ENCODE measurements around the gene PAGE3. TPM values are rescaled to one million over a fixed set of nuclear protein-coding genes. Genes with fewer than 3 reads are reported as not detected.

The PAGE3 gene
- not detected for polyA plus RNA-seq (2013, experiment 1 of 2)
- not detected for polyA plus RNA-seq (2013, experiment 2 of 2)

GRCh38 chrX:55264816-55265215 lies at the start of gene PAGE3:
Gene PAGE3, minus strand, starts transcription at chrX:55264916. Its CDS starts 1,013 bp downstream, at chrX:55263903.
- WGBS = 95% methylated on average over 5 of the region's 5 CpGs
- Histone ChIP-seq H3K4me3 (ENCODE audit: low read length) (no peak within 1 kb of the TSS), H3K27ac (ENCODE audit: low read depth, low read length) (no peak within 1 kb of the TSS), H3K9ac (ENCODE audit: low read depth, low read length) (no peak within 1 kb of the TSS), H3K36me3 (ENCODE audit: insufficient read depth, low read length) (no peaks in the 10 kb centered on the region), H3K9me3 (ENCODE audit: insufficient read depth, low read depth, low read length) (peaks cover 15% of the 10 kb centered on the region; the same call in 1 of the 2 replicates), H3K4me1 (ENCODE audit: insufficient read depth, low read length) (no peaks in the 10 kb centered on the region), H3K27me3 (ENCODE audit: insufficient read depth, low read length) (no peaks in the 10 kb centered on the region)

- H3K27me3 ChIP-seq (ENCODE audit: insufficient read depth, low read length) = no peaks in the 10 kb centered on the region
- peaks cover 21% of the 10 kb centered on the region; the same call in 1 of the 2 replicates for H3K9me3 ChIP-seq (ENCODE audit: insufficient read depth, low read depth, low read length)
- no peak overlapping the region for H3K4me3 ChIP-seq (ENCODE audit: low read length)
- no peaks in the 10 kb centered on the region for H3K36me3 ChIP-seq (ENCODE audit: insufficient read depth, low read length)
- no peak overlapping the region for H3K9ac ChIP-seq (ENCODE audit: low read depth, low read length)
- H3K27ac ChIP-seq (ENCODE audit: low read depth, low read length) = no peak overlapping the region
- no peaks in the 10 kb centered on the region for H3K4me1 ChIP-seq (ENCODE audit: insufficient read depth, low read length)
These were observed 47.9 kb upstream of the PAGE3 start for GRCh38 chrX:55312655-55313054.

- Histone ChIP-seq H3K9me3 (ENCODE audit: insufficient read depth, low read depth, low read length) (peaks cover 5% of the 10 kb centered on the region; the same call in 1 of the 2 replicates), H3K4me3 (ENCODE audit: low read length) (no peak overlapping the region), H3K36me3 (ENCODE audit: insufficient read depth, low read length) (no peaks in the 10 kb centered on the region), H3K4me1 (ENCODE audit: insufficient read depth, low read length) (no peaks in the 10 kb centered on the region), H3K27me3 (ENCODE audit: insufficient read depth, low read length) (no peaks in the 10 kb centered on the region), H3K9ac (ENCODE audit: low read depth, low read length) (no peak overlapping the region), H3K27ac (ENCODE audit: low read depth, low read length) (no peak overlapping the region)
- 82% methylated on average over 2 of the region's 3 CpGs for WGBS
These were observed 26.2 kb upstream of the PAGE3 start for GRCh38 chrX:55290963-55291362.

- H3K4me1 ChIP-seq (ENCODE audit: insufficient read depth, low read length) = no peaks in the 10 kb centered on the region
- no peak overlapping the region for H3K4me3 ChIP-seq (ENCODE audit: low read length)
- 83% methylated on average over 10 of the region's 10 CpGs for WGBS
- H3K27me3 ChIP-seq (ENCODE audit: insufficient read depth, low read length) = no peaks in the 10 kb centered on the region
- H3K27ac ChIP-seq (ENCODE audit: low read depth, low read length) = no peak overlapping the region
- H3K9ac ChIP-seq (ENCODE audit: low read depth, low read length) = no peak overlapping the region
- no peaks in the 10 kb centered on the region for H3K36me3 ChIP-seq (ENCODE audit: insufficient read depth, low read length)
- H3K9me3 ChIP-seq (ENCODE audit: insufficient read depth, low read depth, low read length) = no peaks in the 10 kb centered on the region
These were observed 15.1 kb upstream of the PAGE3 start for GRCh38 chrX:55279832-55280231.

- Histone ChIP-seq H3K27ac (ENCODE audit: low read depth, low read length) (no peak overlapping the region), H3K27me3 (ENCODE audit: insufficient read depth, low read length) (no peaks in the 10 kb centered on the region), H3K9me3 (ENCODE audit: insufficient read depth, low read depth, low read length) (peaks cover 9% of the 10 kb centered on the region; the same call in 1 of the 2 replicates), H3K4me1 (ENCODE audit: insufficient read depth, low read length) (no peaks in the 10 kb centered on the region), H3K9ac (ENCODE audit: low read depth, low read length) (no peak overlapping the region), H3K36me3 (ENCODE audit: insufficient read depth, low read length) (no peaks in the 10 kb centered on the region), H3K4me3 (ENCODE audit: low read length) (no peak overlapping the region)
- no CpG with 5 or more reads among the region's 2 CpGs for WGBS
These were observed 3.9 kb downstream of the PAGE3 start for GRCh38 chrX:55260806-55261205.

GRCh38 chrX:55253528-55253927 lies 11.2 kb downstream of the PAGE3 start:
- Histone ChIP-seq H3K9ac (ENCODE audit: low read depth, low read length) (no peak overlapping the region), H3K4me1 (ENCODE audit: insufficient read depth, low read length) (no peaks in the 10 kb centered on the region), H3K27me3 (ENCODE audit: insufficient read depth, low read length) (no peaks in the 10 kb centered on the region), H3K9me3 (ENCODE audit: insufficient read depth, low read depth, low read length) (no peaks in the 10 kb centered on the region), H3K36me3 (ENCODE audit: insufficient read depth, low read length) (no peaks in the 10 kb centered on the region), H3K27ac (ENCODE audit: low read depth, low read length) (no peak overlapping the region), H3K4me3 (ENCODE audit: low read length) (no peak overlapping the region)

- Histone ChIP-seq H3K27ac (ENCODE audit: low read depth, low read length) (no peak overlapping the region), H3K36me3 (ENCODE audit: insufficient read depth, low read length) (no peaks in the 10 kb centered on the region), H3K9ac (ENCODE audit: low read depth, low read length) (no peak overlapping the region), H3K4me3 (ENCODE audit: low read length) (no peak overlapping the region), H3K4me1 (ENCODE audit: insufficient read depth, low read length) (no peaks in the 10 kb centered on the region), H3K27me3 (ENCODE audit: insufficient read depth, low read length) (no peaks in the 10 kb centered on the region), H3K9me3 (ENCODE audit: insufficient read depth, low read depth, low read length) (0 out of 2 replicates have a peak, but pooled peaks cover 3% of the 10 kb centered on the region)
- 62% methylated on average over 6 of the region's 6 CpGs for WGBS
These were observed 23.9 kb downstream of the PAGE3 start for GRCh38 chrX:55240788-55241340.

GRCh38 chrX:55220119-55220794 lies 44.5 kb downstream of the PAGE3 start, which contains the start of gene PAGE5:
Gene PAGE5, plus strand, starts transcription at chrX:55220346. Its CDS starts 1,037 bp downstream, at chrX:55221383.
- Histone ChIP-seq H3K4me3 (ENCODE audit: low read length) (no peak within 1 kb of the TSS), H3K27ac (ENCODE audit: low read depth, low read length) (no peak within 1 kb of the TSS), H3K9ac (ENCODE audit: low read depth, low read length) (no peak within 1 kb of the TSS), H3K36me3 (ENCODE audit: insufficient read depth, low read length) (no peaks in the 10 kb centered on the region), H3K27me3 (ENCODE audit: insufficient read depth, low read length) (no peaks in the 10 kb centered on the region), H3K4me1 (ENCODE audit: insufficient read depth, low read length) (no peaks in the 10 kb centered on the region), H3K9me3 (ENCODE audit: insufficient read depth, low read depth, low read length) (no peaks in the 10 kb centered on the region)
- 88% methylated on average over 30 of the region's 30 CpGs for WGBS

- Histone ChIP-seq H3K27me3 (ENCODE audit: insufficient read depth, low read length) (no peaks in the 10 kb centered on the region), H3K4me1 (ENCODE audit: insufficient read depth, low read length) (no peaks in the 10 kb centered on the region)
- WGBS = 93% methylated on average over 3 of the region's 3 CpGs
These were observed 51.3 kb downstream of the PAGE3 start for GRCh38 chrX:55213381-55213780.

GRCh38 chrX:55210931-55211677 lies 53.6 kb downstream of the PAGE3 start:
- no peak overlapping the region for H3K9ac ChIP-seq (ENCODE audit: low read depth, low read length)

More at GRCh38 chrX:55213381-55213780, 51.3 kb downstream of the PAGE3 start:
- H3K9ac ChIP-seq (ENCODE audit: low read depth, low read length) = no peak overlapping the region
- H3K27ac ChIP-seq (ENCODE audit: low read depth, low read length) = no peak overlapping the region
- no peaks in the 10 kb centered on the region for H3K9me3 ChIP-seq (ENCODE audit: insufficient read depth, low read depth, low read length)
- no peaks in the 10 kb centered on the region for H3K36me3 ChIP-seq (ENCODE audit: insufficient read depth, low read length)
- no peak overlapping the region for H3K4me3 ChIP-seq (ENCODE audit: low read length)

More at GRCh38 chrX:55210931-55211677, 53.6 kb downstream of the PAGE3 start:
- Histone ChIP-seq H3K36me3 (ENCODE audit: insufficient read depth, low read length) (no peaks in the 10 kb centered on the region), H3K27ac (ENCODE audit: low read depth, low read length) (no peak overlapping the region), H3K9me3 (ENCODE audit: insufficient read depth, low read depth, low read length) (no peaks in the 10 kb centered on the region), H3K4me3 (ENCODE audit: low read length) (no peak overlapping the region), H3K27me3 (ENCODE audit: insufficient read depth, low read length) (no peaks in the 10 kb centered on the region), H3K4me1 (ENCODE audit: insufficient read depth, low read length) (no peaks in the 10 kb centered on the region)
- WGBS = 80% methylated on average over 11 of the region's 13 CpGs
